ENCODE measurements around the gene CREM. TPM values are rescaled to one million over a fixed set of nuclear protein-coding genes. Genes with fewer than 3 reads are reported as not detected.

The CREM gene
- total RNA-seq, 1 experiment from 2014 or later, result 96.8 TPM

Small RNAs within 50 kb of the gene (small RNA-seq; reads per million reads assigned to genes)
- gene MIR3611 (not detected), gene RNU6-1167P (not detected), gene RNU6-794P (not detected), gene RNU7-77P (not detected)

Other genes with a start within 250 kb of the CREM start
- gene CUL2, start 36.5 kb upstream of the CREM start, total RNA-seq (2014; rRNA removed; shearing (Covaris generic)), result 39.6 and 41.4 TPM in 2 replicates
- 65.3 and 80.4 TPM in 2 replicates for gene CCNY, start 209.7 kb downstream of the CREM start, total RNA-seq (2014; rRNA removed; shearing (Covaris generic))

Data from HT1080 (cell line).